HepG2 (cell line): Measurements from ENCODE around the gene BABAM2. TPM values are rescaled to one million over a fixed set of nuclear protein-coding genes. Genes with fewer than 3 reads are reported as not detected.

Experiments
- BCL6 ChIP-seq: IDR thresholded peaks from 2 replicates; pipeline ENCODE4 v1.6.1; 2016; ENCODE audit warnings: missing genetic modification reagents, missing compliant biosample characterization
- FOSL1 ChIP-seq: sonication (generic); formaldehyde crosslinking; IDR thresholded peaks from 2 replicates; pipeline ENCODE4 v1.9.0; 2021; ENCODE audit warnings: missing genetic modification reagents, borderline replicate concordance
- GABPB1 ChIP-seq: IDR thresholded peaks from 2 replicates; pipeline ENCODE4 v1.6.1; 2016; ENCODE audit warnings: mild to moderate bottlenecking, missing genetic modification reagents, moderate library complexity, missing compliant biosample characterization
- NCOA2 ChIP-seq: sonication (generic); formaldehyde crosslinking; IDR thresholded peaks from 2 replicates; pipeline ENCODE4 v1.8.0; 2022; ENCODE audit warnings: inconsistent platforms
- NR2F6 ChIP-seq, 2 experiments: IDR thresholded peaks; 2 replicates each; pipeline ENCODE4 v1.6.1; 2016; ENCODE audit warnings: antibody characterized with exemption in 1 of 2, mild to moderate bottlenecking in 1 of 2
- RFXAP ChIP-seq: sonication (generic); formaldehyde crosslinking; IDR thresholded peaks from 2 replicates; pipeline ENCODE4 v1.4.0; 2020; ENCODE audit warnings: missing genetic modification reagents, borderline replicate concordance
- RORA ChIP-seq: sonication (generic); formaldehyde crosslinking; IDR thresholded peaks from 2 replicates; pipeline ENCODE4 v1.5.0; 2020; ENCODE audit warnings: mild to moderate bottlenecking, missing genetic modification reagents, moderate library complexity
- SATB2 ChIP-seq: sonication (generic); formaldehyde crosslinking; IDR thresholded peaks from 2 replicates; pipeline ENCODE4 v1.5.0; 2020; ENCODE audit warnings: missing genetic modification reagents
- SETDB1 ChIP-seq: sonication (generic); formaldehyde crosslinking; IDR thresholded peaks from 2 replicates; pipeline ENCODE4 v1.5.1; 2020; ENCODE audit warnings: missing genetic modification reagents, mild to moderate bottlenecking, borderline replicate concordance
- SRY ChIP-seq: sonication (generic); formaldehyde crosslinking; IDR thresholded peaks from 2 replicates; pipeline ENCODE4 v1.8.0; 2022; ENCODE audit warnings: mild to moderate bottlenecking, missing genetic modification reagents
- ZBTB7B ChIP-seq: sonication (generic); formaldehyde crosslinking; IDR thresholded peaks from 2 replicates; pipeline ENCODE4 v1.4.0; 2020; ENCODE audit warnings: missing genetic modification reagents
- ZNF335 ChIP-seq: sonication (generic); formaldehyde crosslinking; IDR thresholded peaks from 2 replicates; pipeline ENCODE4 v1.4.0; 2020; ENCODE audit warnings: missing genetic modification reagents
- ZNF382 ChIP-seq: sonication (generic); formaldehyde crosslinking; IDR thresholded peaks from 2 replicates; pipeline ENCODE4 v1.5.0; 2020; ENCODE audit warnings: missing genetic modification reagents, mild to moderate bottlenecking, borderline replicate concordance
- ZNF446 ChIP-seq: sonication (generic); formaldehyde crosslinking; IDR thresholded peaks from 2 replicates; pipeline ENCODE4 v1.5.0; 2020; ENCODE audit warnings: mild to moderate bottlenecking, missing genetic modification reagents
- ZNF567 ChIP-seq: sonication (generic); formaldehyde crosslinking; IDR thresholded peaks from 2 replicates; pipeline ENCODE4 v1.8.1; 2023; ENCODE audit warnings: mild to moderate bottlenecking, missing genetic modification reagents, borderline replicate concordance
- ZNF614 ChIP-seq: IDR thresholded peaks from 2 replicates; pipeline ENCODE4 v1.6.1; 2018; ENCODE audit warnings: missing biosample characterization, missing genetic modification reagents, inconsistent platforms, borderline replicate concordance
- ZNF709 ChIP-seq: sonication (generic); formaldehyde crosslinking; IDR thresholded peaks from 2 replicates; pipeline ENCODE4 v1.5.0; 2020; ENCODE audit warnings: mild to moderate bottlenecking, missing genetic modification reagents
- ZNF720 ChIP-seq: sonication (generic); formaldehyde crosslinking; IDR thresholded peaks from 2 replicates; pipeline ENCODE4 v1.4.0; 2020; ENCODE audit warnings: missing genetic modification reagents
- ZNF761 ChIP-seq: sonication (generic); formaldehyde crosslinking; conservative IDR thresholded peaks from 2 replicates; pipeline ENCODE4 v1.4.0; 2020; ENCODE audit warnings: mild to moderate bottlenecking, missing genetic modification reagents
- ZNF772 ChIP-seq: sonication (generic); formaldehyde crosslinking; IDR thresholded peaks from 2 replicates; pipeline ENCODE4 v1.5.0; 2020; ENCODE audit warnings: mild to moderate bottlenecking, missing genetic modification reagents
- polyA plus RNA-seq, 8 experiments: library from polyadenylated mRNA; depleted of rRNA in 3 of 8; stranded (reverse) in 7 of 8; unstranded in 1 of 8; fragments of >200 nt; fragmentation: Illumina TruSeq in 4 of 8; extraction: Trizol in 4 of 8; gene quantifications; 2 replicates each; pipeline versions ENCODE4 v1.2.1 to v1.2.3, GENCODE V29; 2011 to 2016; ENCODE audit warnings: low read depth in 4 of 8, missing spikeins in 1 of 8, mixed read lengths in 1 of 8; ENCODE audit not compliant: insufficient read depth in 1 of 8
- total RNA-seq, 5 experiments: library from RNA; depleted of rRNA; stranded (reverse); fragments of >200 nt; fragmentation: Illumina TruSeq; extraction: Trizol; gene quantifications; 2 replicates each; pipeline ENCODE4 v1.2.3, GENCODE V29; 2016; ENCODE audit warnings: low read depth in 1 of 5
- TF ChIP-seq, protein P1 (sequence below): sonication (generic); formaldehyde crosslinking; IDR thresholded peaks from 2 replicates; pipeline ENCODE4 v1.5.0; 2020; ENCODE audit warnings: mild to moderate bottlenecking, missing genetic modification reagents
- TF ChIP-seq, protein P2 (sequence below): sonication (generic); formaldehyde crosslinking; IDR thresholded peaks from 2 replicates; pipeline ENCODE4 v1.4.0; 2020; ENCODE audit warnings: mild to moderate bottlenecking, missing genetic modification reagents, borderline replicate concordance
- TF ChIP-seq, protein P3 (sequence below): sonication (generic); formaldehyde crosslinking; IDR thresholded peaks from 2 replicates; pipeline ENCODE4 v1.4.0; 2020; ENCODE audit warnings: missing genetic modification reagents; ENCODE audit errors: not compliant biosample characterization

The BABAM2 gene
- total and polyA plus RNA-seq, 2 of the 13 experiments (the other 11 are each of a cell fraction or from before 2014, with no cell fraction given), result 24.9 to 28.0 TPM

DNA sequence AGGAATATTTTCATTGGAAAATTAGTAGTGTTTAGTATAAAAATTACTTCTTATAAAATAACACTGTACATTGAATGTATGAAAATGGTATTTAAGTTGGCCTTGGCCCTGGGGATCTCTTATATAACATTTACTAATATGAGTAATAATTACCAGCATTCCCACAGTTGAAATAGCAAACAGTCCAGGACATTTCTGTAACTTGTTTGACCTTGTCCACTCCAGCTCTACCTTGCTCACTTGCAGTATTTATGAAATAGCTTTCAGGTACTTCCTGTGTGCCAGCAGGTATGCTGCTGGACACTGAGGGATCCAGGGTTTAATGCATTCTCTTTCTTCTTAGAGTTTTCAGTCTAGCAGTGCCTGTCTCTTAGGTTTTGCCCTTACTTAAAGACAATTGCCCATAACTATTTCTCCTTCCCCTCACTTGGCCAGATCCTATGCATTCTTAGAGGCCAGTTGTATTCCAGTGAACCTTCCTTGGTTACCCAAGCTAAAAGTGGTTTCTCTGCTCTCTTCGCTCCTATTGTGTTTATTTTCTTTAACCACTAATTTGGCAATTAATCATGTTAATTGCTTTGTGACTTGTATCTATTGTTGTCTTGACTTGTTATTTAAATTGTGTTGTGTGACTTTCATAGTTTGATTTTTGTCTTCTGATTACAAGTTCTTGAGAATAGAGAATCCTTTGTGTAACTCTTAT, 25.9 kb downstream of the BABAM2 start (continued):
- TF ChIP-seq SATB2, result 0 out of 2 replicates have a peak, but pooled peaks have one; percentile 76
- peak; percentile 30; the same call in 1 of the 2 replicates for TF ChIP-seq GABPB1 (CRISPR knock-in tag)
- peak; percentile 83 for TF ChIP-seq NCOA2
- no peak for TF ChIP-seq ZNF709 (CRISPR knock-in tag)
- TF ChIP-seq ZNF335 (CRISPR knock-in tag), result peak; percentile 90
- TF ChIP-seq, protein P1, sequence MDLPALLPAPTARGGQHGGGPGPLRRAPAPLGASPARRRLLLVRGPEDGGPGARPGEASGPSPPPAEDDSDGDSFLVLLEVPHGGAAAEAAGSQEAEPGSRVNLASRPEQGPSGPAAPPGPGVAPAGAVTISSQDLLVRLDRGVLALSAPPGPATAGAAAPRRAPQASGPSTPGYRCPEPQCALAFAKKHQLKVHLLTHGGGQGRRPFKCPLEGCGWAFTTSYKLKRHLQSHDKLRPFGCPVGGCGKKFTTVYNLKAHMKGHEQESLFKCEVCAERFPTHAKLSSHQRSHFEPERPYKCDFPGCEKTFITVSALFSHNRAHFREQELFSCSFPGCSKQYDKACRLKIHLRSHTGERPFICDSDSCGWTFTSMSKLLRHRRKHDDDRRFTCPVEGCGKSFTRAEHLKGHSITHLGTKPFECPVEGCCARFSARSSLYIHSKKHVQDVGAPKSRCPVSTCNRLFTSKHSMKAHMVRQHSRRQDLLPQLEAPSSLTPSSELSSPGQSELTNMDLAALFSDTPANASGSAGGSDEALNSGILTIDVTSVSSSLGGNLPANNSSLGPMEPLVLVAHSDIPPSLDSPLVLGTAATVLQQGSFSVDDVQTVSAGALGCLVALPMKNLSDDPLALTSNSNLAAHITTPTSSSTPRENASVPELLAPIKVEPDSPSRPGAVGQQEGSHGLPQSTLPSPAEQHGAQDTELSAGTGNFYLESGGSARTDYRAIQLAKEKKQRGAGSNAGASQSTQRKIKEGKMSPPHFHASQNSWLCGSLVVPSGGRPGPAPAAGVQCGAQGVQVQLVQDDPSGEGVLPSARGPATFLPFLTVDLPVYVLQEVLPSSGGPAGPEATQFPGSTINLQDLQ, result no peak
- no peak for TF ChIP-seq ZNF567 (CRISPR knock-in tag)
- TF ChIP-seq ZNF761 (CRISPR knock-in tag), result no peak
- peak; percentile 12; the same call in 1 of the 2 replicates for TF ChIP-seq FOSL1 (CRISPR knock-in tag)
- 0 out of 2 replicates have a peak, but pooled peaks have one; percentile 28 for TF ChIP-seq ZBTB7B
- TF ChIP-seq ZNF772 (CRISPR knock-in tag), result no peak; the same call in 1 of the 2 replicates
- TF ChIP-seq SRY, result no peak
- TF ChIP-seq SETDB1 (CRISPR knock-in tag), result no peak
- TF ChIP-seq, protein P2, sequence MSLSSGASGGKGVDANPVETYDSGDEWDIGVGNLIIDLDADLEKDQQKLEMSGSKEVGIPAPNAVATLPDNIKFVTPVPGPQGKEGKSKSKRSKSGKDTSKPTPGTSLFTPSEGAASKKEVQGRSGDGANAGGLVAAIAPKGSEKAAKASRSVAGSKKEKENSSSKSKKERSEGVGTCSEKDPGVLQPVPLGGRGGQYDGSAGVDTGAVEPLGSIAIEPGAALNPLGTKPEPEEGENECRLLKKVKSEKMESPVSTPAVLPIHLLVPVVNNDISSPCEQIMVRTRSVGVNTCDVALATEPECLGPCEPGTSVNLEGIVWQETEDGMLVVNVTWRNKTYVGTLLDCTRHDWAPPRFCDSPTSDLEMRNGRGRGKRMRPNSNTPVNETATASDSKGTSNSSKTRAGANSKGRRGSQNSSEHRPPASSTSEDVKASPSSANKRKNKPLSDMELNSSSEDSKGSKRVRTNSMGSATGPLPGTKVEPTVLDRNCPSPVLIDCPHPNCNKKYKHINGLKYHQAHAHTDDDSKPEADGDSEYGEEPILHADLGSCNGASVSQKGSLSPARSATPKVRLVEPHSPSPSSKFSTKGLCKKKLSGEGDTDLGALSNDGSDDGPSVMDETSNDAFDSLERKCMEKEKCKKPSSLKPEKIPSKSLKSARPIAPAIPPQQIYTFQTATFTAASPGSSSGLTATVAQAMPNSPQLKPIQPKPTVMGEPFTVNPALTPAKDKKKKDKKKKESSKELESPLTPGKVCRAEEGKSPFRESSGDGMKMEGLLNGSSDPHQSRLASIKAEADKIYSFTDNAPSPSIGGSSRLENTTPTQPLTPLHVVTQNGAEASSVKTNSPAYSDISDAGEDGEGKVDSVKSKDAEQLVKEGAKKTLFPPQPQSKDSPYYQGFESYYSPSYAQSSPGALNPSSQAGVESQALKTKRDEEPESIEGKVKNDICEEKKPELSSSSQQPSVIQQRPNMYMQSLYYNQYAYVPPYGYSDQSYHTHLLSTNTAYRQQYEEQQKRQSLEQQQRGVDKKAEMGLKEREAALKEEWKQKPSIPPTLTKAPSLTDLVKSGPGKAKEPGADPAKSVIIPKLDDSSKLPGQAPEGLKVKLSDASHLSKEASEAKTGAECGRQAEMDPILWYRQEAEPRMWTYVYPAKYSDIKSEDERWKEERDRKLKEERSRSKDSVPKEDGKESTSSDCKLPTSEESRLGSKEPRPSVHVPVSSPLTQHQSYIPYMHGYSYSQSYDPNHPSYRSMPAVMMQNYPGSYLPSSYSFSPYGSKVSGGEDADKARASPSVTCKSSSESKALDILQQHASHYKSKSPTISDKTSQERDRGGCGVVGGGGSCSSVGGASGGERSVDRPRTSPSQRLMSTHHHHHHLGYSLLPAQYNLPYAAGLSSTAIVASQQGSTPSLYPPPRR (CRISPR knock-in tag), result no peak
- no peak for TF ChIP-seq RFXAP (CRISPR knock-in tag)
- no peak for TF ChIP-seq RORA (CRISPR knock-in tag)
- TF ChIP-seq ZNF446 (CRISPR knock-in tag), result no peak
- TF ChIP-seq NR2F6 (IDR thresholded peaks at IDR 0.05), result peak; percentile 72
- TF ChIP-seq NR2F6 (CRISPR knock-in tag; IDR thresholded peaks at IDR 0.05), result peak; percentile 80
- no peak for TF ChIP-seq ZNF720 (CRISPR knock-in tag)
- TF ChIP-seq, protein P3, sequence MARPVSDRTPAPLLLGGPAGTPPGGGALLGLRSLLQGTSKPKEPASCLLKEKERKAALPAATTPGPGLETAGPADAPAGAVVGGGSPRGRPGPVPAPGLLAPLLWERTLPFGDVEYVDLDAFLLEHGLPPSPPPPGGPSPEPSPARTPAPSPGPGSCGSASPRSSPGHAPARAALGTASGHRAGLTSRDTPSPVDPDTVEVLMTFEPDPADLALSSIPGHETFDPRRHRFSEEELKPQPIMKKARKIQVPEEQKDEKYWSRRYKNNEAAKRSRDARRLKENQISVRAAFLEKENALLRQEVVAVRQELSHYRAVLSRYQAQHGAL, result no peak
- peak; percentile 61; the same call in 1 of the 2 replicates for TF ChIP-seq ZNF614 (CRISPR knock-in tag)
- TF ChIP-seq BCL6 (CRISPR knock-in tag), result peak; percentile 63
- no peak for TF ChIP-seq ZNF382 (CRISPR knock-in tag)
